GM12878 (cell line): ENCODE results near the gene LRRC23.

Source experiments
- CHD4 ChIP-seq: fragments of 200-600 bp; sonication (generic); IDR thresholded peaks from 2 replicates; pipeline ENCODE4 v1.6.1; 2016; ENCODE audit warnings: mild to moderate bottlenecking
- EZH2 ChIP-seq: IDR thresholded peaks from 2 replicates; pipeline ENCODE4 v1.6.1; 2012; ENCODE audit warnings: low read depth, mild to moderate bottlenecking, control low read depth, inconsistent platforms, low read length, borderline replicate concordance; ENCODE audit not compliant: control insufficient read depth
- HDAC2 ChIP-seq: fragments of 200-600 bp; sonication (generic); IDR thresholded peaks from 2 replicates; pipeline ENCODE4 v1.6.1; 2017
- SIN3A ChIP-seq: IDR thresholded peaks from 2 replicates; pipeline ENCODE4 v1.6.1; 2012; ENCODE audit warnings: low read depth, low read length, improper control_type of control experiment
- TF ChIP-seq, protein P1 (sequence below), 3 experiments: IDR thresholded peaks in 2 of 3; conservative IDR thresholded peaks in 1 of 3; 2 replicates each; pipeline ENCODE4 v1.5.1; 2011; ENCODE audit warnings: low read depth in 3 of 3, low read length in 3 of 3, mild to moderate bottlenecking in 3 of 3, control low read depth in 2 of 3, moderate library complexity in 2 of 3, inconsistent platforms in 1 of 3, mixed read lengths in 1 of 3; ENCODE audit not compliant: control insufficient read depth in 2 of 3, insufficient read depth in 1 of 3; ENCODE audit errors: extremely low read depth in 1 of 3

DNA sequence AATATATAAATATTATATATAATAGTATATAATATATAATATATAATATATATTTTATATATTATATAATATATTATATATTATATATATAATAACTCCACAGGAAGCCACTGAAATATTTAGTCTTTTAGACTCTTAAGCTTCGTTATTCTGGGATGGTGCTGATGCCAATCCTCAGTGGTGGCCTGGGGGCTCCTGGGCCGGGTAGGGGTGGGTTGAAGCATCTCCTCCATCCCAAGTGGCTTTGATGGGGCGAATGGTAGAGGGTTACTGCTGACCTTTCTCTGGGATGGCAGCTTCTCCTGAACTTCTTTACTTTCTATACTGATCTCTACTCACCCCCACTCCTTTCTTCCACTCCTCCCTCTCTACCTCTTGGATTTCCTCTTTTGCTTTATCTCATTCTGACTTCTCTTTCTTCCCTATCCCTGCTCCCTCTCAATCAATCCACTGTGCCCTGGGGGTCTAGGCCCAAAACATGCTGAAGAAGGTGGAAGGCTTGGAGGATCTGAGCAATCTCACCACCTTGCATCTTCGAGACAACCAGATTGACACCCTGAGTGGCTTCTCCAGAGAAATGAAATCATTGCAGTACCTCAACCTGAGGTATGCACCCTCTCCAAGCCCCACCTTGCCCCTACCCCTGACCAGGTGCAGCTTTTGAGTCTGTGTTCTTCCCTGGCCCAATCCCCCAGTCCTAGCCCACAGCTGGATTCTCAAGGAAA is 5.0 kb downstream of the LRRC23 start:
- TF ChIP-seq, protein P1, sequence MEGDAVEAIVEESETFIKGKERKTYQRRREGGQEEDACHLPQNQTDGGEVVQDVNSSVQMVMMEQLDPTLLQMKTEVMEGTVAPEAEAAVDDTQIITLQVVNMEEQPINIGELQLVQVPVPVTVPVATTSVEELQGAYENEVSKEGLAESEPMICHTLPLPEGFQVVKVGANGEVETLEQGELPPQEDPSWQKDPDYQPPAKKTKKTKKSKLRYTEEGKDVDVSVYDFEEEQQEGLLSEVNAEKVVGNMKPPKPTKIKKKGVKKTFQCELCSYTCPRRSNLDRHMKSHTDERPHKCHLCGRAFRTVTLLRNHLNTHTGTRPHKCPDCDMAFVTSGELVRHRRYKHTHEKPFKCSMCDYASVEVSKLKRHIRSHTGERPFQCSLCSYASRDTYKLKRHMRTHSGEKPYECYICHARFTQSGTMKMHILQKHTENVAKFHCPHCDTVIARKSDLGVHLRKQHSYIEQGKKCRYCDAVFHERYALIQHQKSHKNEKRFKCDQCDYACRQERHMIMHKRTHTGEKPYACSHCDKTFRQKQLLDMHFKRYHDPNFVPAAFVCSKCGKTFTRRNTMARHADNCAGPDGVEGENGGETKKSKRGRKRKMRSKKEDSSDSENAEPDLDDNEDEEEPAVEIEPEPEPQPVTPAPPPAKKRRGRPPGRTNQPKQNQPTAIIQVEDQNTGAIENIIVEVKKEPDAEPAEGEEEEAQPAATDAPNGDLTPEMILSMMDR (IDR thresholded peaks at IDR 0.05 in 2 of 3, conservative IDR thresholded peaks at IDR 0.05 in 1 of 3; ENCODE audit: control insufficient read depth in 2 of 3, extremely low read depth in 1 of 3, insufficient read depth in 1 of 3, low read depth in 3 of 3, low read length in 3 of 3), result no peak
- TF ChIP-seq CHD4 (no peak), EZH2 (no peak), HDAC2 (no peak), SIN3A (no peak)
